HepG2 (cell line): ENCODE results near the gene C2CD3. TPM values are rescaled to one million over a fixed set of nuclear protein-coding genes. Genes with fewer than 3 reads are reported as not detected.

Experiments used
- ATAC-seq: fragments of 200-7000 bp; cut with Tn5 transposase; 3 replicates; pipeline ENCODE4 v1.9.1; 2020; ENCODE audit warnings: mild to moderate bottlenecking, moderate library complexity
- BruUV-seq: library from RNA; stranded (reverse); fragments of 400-500 nt; replicated peaks from 2 replicates; lab custom pipeline; 2021; lab: Mats Ljungman, UMichigan
- CTCF ChIA-PET: fragments of 300-600 bp; formaldehyde crosslinking; extraction: SDS; loops from one replicate; lab custom pipeline; 2021; ENCODE audit warnings: low total read pairs, inconsistent platforms, low intra/inter-chr PET ratio; lab: Yijun Ruan, JAX
- POLR2A ChIA-PET: fragments of 350-600 bp; sonication (Branson Sonifier 250); formaldehyde crosslinking; loops from one replicate; lab custom pipeline; 2020; ENCODE audit warnings: antibody characterized with exemption, inconsistent platforms; lab: Yijun Ruan, JAX
- DNase-seq: peaks from one replicate; pipeline ENCODE4 v3.0.0-alpha.2; 2015; ENCODE audit warnings: low spot score
- FAIRE-seq: peaks from 3 replicates; lab custom pipeline; 2011; peaks lifted over from hg19 to GRCh38; lab: Jason Lieb, UNC
- H2AFZ ChIP-seq: one replicate; pipeline ENCODE4 v1.6.1; 2011; ENCODE audit warnings: low read length, inconsistent platforms
- H3K27ac ChIP-seq: fragments of 300-600 bp; 3 replicates; pipeline ENCODE4 v1.8.0; 2011; ENCODE audit warnings: mixed run types, mild to moderate bottlenecking, mixed read lengths, low read length, inconsistent platforms; ENCODE audit not compliant: insufficient read depth; ENCODE audit errors: extremely low read length
- H3K27me3 ChIP-seq, 2 experiments: fragments of 200-600 bp in 1 of 2; 2 replicates in 1 of 2; 3 replicates in 1 of 2; pipeline versions ENCODE4 v1.6.0 to v1.8.0; 2011; ENCODE audit warnings: low read length in 2 of 2, mild to moderate bottlenecking in 2 of 2, moderate library complexity in 2 of 2, inconsistent platforms in 1 of 2; ENCODE audit not compliant: insufficient read depth in 2 of 2, control insufficient read depth in 1 of 2
- H3K36me3 ChIP-seq, 2 experiments: fragments of 200-600 bp in 1 of 2; replicated peaks in 1 of 2; 2 replicates in 1 of 2; 3 replicates in 1 of 2; pipeline versions ENCODE4 v1.5.1 to v1.8.0; 2011; ENCODE audit warnings: low read length in 2 of 2, inconsistent platforms in 1 of 2; ENCODE audit not compliant: insufficient read depth in 2 of 2, control insufficient read depth in 1 of 2
- H3K4me1 ChIP-seq: 2 replicates; pipeline ENCODE4 v1.5.1; 2012; ENCODE audit warnings: low read length, inconsistent platforms; ENCODE audit not compliant: insufficient read depth
- H3K4me2 ChIP-seq: 2 replicates; pipeline ENCODE4 v1.6.0; 2011; ENCODE audit warnings: low read depth, low read length, inconsistent platforms
- H3K4me3 ChIP-seq, 3 experiments: fragments of 200-600 bp in 1 of 3; sonication (generic), shearing (Covaris generic) in 1 of 3; replicated peaks in 1 of 3; 2 replicates each; pipeline ENCODE4 v1.5.1; 2011 to 2016; ENCODE audit warnings: low read length in 3 of 3, inconsistent platforms in 2 of 3, low read depth in 2 of 3, mild to moderate bottlenecking in 2 of 3, control low read depth in 1 of 3, mixed read lengths in 1 of 3; ENCODE audit not compliant: insufficient read depth in 1 of 3
- H3K79me2 ChIP-seq: one replicate; pipeline ENCODE4 v1.6.1; 2011; ENCODE audit warnings: low read length, inconsistent platforms; ENCODE audit not compliant: insufficient read depth
- H3K9ac ChIP-seq: 2 replicates; pipeline ENCODE4 v1.6.0; 2011; ENCODE audit warnings: mild to moderate bottlenecking, low read depth, low read length, inconsistent platforms; ENCODE audit not compliant: insufficient read depth
- H3K9me3 ChIP-seq: 2 replicates; pipeline ENCODE4 v1.5.1; 2012; ENCODE audit warnings: mild to moderate bottlenecking, low read length
- H4K20me1 ChIP-seq: 2 replicates; pipeline ENCODE4 v1.6.0; 2011; ENCODE audit warnings: inconsistent platforms, mild to moderate bottlenecking, low read length, moderate library complexity; ENCODE audit not compliant: insufficient read depth
- ZNF20 ChIP-seq: sonication (generic); formaldehyde crosslinking; IDR thresholded peaks from 2 replicates; pipeline ENCODE4 v1.4.0; 2020; ENCODE audit warnings: mild to moderate bottlenecking, moderate library complexity, missing genetic modification reagents
- ZNF768 ChIP-seq: sonication (generic); formaldehyde crosslinking; IDR thresholded peaks from 2 replicates; pipeline ENCODE4 v1.4.0; 2020; ENCODE audit warnings: missing genetic modification reagents
- WGBS: methylation state at CpG from one replicate; pipeline ENCODE4 v1.1.6; 2017; ENCODE audit warnings: low lambda C conversion rate; 5-methylcytosine and 5-hydroxymethylcytosine counted together
- in situ Hi-C: cut with HindIII; loops from 2 replicates; pipeline ENCODE4 v1.10.0; 2017; ENCODE audit warnings: low pct_unique_long_range_greater_than_20kb; ENCODE audit not compliant: extremely low pct_ligation_motif_present
- intact Hi-C: fragments of 100-400 bp; cut with micrococcal nuclease; formaldehyde crosslinking; loops from one replicate; pipeline ENCODE4 v1.10.0; 2022; ENCODE audit not compliant: unreplicated experiment
- polyA plus RNA-seq, 8 experiments: library from polyadenylated mRNA; depleted of rRNA in 3 of 8; stranded (reverse) in 7 of 8; unstranded in 1 of 8; fragments of >200 nt; fragmentation: Illumina TruSeq in 4 of 8; extraction: Trizol in 4 of 8; gene quantifications; 2 replicates each; pipeline versions ENCODE4 v1.2.1 to v1.2.3, GENCODE V29; 2011 to 2016; ENCODE audit warnings: low read depth in 4 of 8, missing spikeins in 1 of 8, mixed read lengths in 1 of 8; ENCODE audit not compliant: insufficient read depth in 1 of 8
- total RNA-seq, 5 experiments: library from RNA; depleted of rRNA; stranded (reverse); fragments of >200 nt; fragmentation: Illumina TruSeq; extraction: Trizol; gene quantifications; 2 replicates each; pipeline ENCODE4 v1.2.3, GENCODE V29; 2016; ENCODE audit warnings: low read depth in 1 of 5
- TF ChIP-seq, protein P1 (sequence below): sonication (generic); formaldehyde crosslinking; IDR thresholded peaks from 2 replicates; pipeline ENCODE4 v1.5.1; 2020; ENCODE audit warnings: mild to moderate bottlenecking, missing genetic modification reagents, moderate library complexity

C2CD3 gene
- total and polyA plus RNA-seq, 2 of the 13 experiments (the other 11 are each of a cell fraction or from before 2014, with no cell fraction given): 5.5 to 6.4 TPM

DNA sequence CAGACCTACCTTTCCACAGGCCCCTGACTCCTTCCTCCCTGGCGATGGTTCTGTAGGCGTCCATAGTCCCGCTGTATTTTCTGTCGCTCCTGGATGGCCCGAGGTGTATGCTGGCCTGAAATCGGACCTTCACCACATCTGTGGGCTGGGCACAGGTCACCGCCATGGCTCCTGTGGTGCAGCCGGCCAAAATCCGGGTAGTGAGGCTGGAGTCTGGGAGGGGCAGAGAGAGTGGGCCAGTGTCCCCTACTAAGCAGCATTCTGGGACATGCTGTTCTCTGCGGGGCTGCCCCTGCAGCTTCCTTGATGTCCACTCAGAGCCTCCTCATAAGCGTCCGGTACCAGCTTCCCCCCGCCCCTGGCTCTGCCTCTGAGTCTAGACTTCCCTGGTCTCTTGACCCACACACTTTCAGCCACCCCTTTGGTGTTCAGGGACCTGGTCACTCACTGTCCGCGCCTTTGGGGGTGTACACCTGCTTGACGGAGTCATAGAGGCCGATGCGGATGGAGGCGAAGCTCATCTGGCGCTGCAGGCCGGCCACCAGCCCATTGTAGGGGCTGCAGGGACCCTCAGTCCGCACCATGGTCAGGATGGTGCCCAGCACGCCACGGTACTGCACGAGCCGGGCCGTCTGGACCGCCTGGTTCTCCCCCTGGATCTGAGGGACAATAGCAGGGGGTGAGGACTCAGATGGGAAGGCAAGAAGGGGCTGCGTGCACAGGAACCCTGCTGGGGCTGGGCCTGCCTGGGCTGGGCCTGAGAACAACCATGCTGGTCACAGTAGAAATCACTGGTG, 164.9 kb downstream of the C2CD3 start:
- Histone ChIP-seq H2AFZ (no peak overlapping the region), H3K79me2 (no peaks in the 10 kb centered on the region), H4K20me1 (no peaks in the 10 kb centered on the region), H3K9me3 (no peaks in the 10 kb centered on the region), H3K4me2 (no peak overlapping the region), H3K36me3 (no peaks in the 10 kb centered on the region), H3K27ac (no peak overlapping the region), H3K27me3 (no peaks in the 10 kb centered on the region), H3K4me1 (peaks cover 48% of the 10 kb centered on the region), H3K4me3 (no peak overlapping the region), H3K9ac (no peak overlapping the region)
- no peak for ATAC-seq
- intact Hi-C loops: no loop called here
- TF ChIP-seq ZNF768 (CRISPR knock-in tag): peak; percentile 54; the same call in 1 of the 2 replicates
- TF ChIP-seq, protein P1, sequence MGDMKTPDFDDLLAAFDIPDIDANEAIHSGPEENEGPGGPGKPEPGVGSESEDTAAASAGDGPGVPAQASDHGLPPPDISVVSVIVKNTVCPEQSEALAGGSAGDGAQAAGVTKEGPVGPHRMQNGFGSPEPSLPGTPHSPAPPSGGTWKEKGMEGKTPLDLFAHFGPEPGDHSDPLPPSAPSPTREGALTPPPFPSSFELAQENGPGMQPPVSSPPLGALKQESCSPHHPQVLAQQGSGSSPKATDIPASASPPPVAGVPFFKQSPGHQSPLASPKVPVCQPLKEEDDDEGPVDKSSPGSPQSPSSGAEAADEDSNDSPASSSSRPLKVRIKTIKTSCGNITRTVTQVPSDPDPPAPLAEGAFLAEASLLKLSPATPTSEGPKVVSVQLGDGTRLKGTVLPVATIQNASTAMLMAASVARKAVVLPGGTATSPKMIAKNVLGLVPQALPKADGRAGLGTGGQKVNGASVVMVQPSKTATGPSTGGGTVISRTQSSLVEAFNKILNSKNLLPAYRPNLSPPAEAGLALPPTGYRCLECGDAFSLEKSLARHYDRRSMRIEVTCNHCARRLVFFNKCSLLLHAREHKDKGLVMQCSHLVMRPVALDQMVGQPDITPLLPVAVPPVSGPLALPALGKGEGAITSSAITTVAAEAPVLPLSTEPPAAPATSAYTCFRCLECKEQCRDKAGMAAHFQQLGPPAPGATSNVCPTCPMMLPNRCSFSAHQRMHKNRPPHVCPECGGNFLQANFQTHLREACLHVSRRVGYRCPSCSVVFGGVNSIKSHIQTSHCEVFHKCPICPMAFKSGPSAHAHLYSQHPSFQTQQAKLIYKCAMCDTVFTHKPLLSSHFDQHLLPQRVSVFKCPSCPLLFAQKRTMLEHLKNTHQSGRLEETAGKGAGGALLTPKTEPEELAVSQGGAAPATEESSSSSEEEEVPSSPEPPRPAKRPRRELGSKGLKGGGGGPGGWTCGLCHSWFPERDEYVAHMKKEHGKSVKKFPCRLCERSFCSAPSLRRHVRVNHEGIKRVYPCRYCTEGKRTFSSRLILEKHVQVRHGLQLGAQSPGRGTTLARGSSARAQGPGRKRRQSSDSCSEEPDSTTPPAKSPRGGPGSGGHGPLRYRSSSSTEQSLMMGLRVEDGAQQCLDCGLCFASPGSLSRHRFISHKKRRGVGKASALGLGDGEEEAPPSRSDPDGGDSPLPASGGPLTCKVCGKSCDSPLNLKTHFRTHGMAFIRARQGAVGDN (CRISPR knock-in tag): peak; percentile 16; the same call in 1 of the 2 replicates
- no peak for TF ChIP-seq ZNF20 (CRISPR knock-in tag)
- in situ Hi-C loops: no loop called here
- CTCF ChIA-PET: no interaction called here
- no peak for FAIRE-seq
- BruUV-seq: no TSS peak
- POLR2A ChIA-PET: interaction anchor here (1.3 kb wide), 1 partner anchor 12 kb away, joined by 3 read pairs; no protein-coding TSS in a partner anchor
- no peak for DNase-seq
- 91% methylated on average over 20 of the region's 29 CpGs for WGBS
